Fibroblast of lung (primary cell): Measurements from ENCODE around the gene MRPL51. TPM values are rescaled to one million over a fixed set of nuclear protein-coding genes. Genes with fewer than 3 reads are reported as not detected.

Source experiments
- DNase-seq, 2 donors: peaks; one replicate each; pipeline versions ENCODE4 v3.0.0 to v3.0.0-alpha.2; 2010; ENCODE audit warnings: low read depth in 2 of 2
- H2AFZ ChIP-seq: 2 replicates; pipeline ENCODE4 v1.5.1; 2012; ENCODE audit warnings: low read length, control low read depth, inconsistent platforms
- H3K27ac ChIP-seq: 2 replicates; pipeline ENCODE4 v1.5.1; 2011; ENCODE audit warnings: low read length, control low read depth; ENCODE audit not compliant: insufficient read depth
- H3K27me3 ChIP-seq: 2 replicates; pipeline ENCODE4 v1.5.1; 2011; ENCODE audit warnings: mild to moderate bottlenecking, low read length; ENCODE audit not compliant: control insufficient read depth, insufficient read depth
- H3K36me3 ChIP-seq: 2 replicates; pipeline ENCODE4 v1.5.1; 2011; ENCODE audit warnings: low read length; ENCODE audit not compliant: control insufficient read depth, insufficient read depth
- H3K4me1 ChIP-seq: 2 replicates; pipeline ENCODE4 v1.5.1; 2011; ENCODE audit warnings: low read length; ENCODE audit not compliant: control insufficient read depth, insufficient read depth; ENCODE audit errors: extremely low read depth
- H3K4me2 ChIP-seq: 2 replicates; pipeline ENCODE4 v1.5.1; 2011; ENCODE audit warnings: low read length, control low read depth; ENCODE audit not compliant: insufficient read depth; ENCODE audit errors: extremely low read depth
- H3K4me3 ChIP-seq, 4 experiments: fragments of 200-600 bp in 1 of 4; sonication (generic) in 1 of 4; replicated peaks in 1 of 4; 2 replicates each; pipeline ENCODE4 v1.5.1; 2011 to 2016; ENCODE audit warnings: low read length in 4 of 4, low read depth in 3 of 4, mild to moderate bottlenecking in 3 of 4, control low read depth in 2 of 4, inconsistent platforms in 1 of 4, mixed read lengths in 1 of 4; ENCODE audit not compliant: insufficient read depth in 1 of 4; ENCODE audit errors: control extremely low read depth in 1 of 4
- H3K79me2 ChIP-seq: 2 replicates; pipeline ENCODE4 v1.5.1; 2012; ENCODE audit warnings: mild to moderate bottlenecking, low read length, inconsistent platforms; ENCODE audit not compliant: control insufficient read depth, insufficient read depth
- H3K9ac ChIP-seq: 2 replicates; pipeline ENCODE4 v1.5.1; 2011; ENCODE audit warnings: mild to moderate bottlenecking, low read length, control low read depth; ENCODE audit not compliant: insufficient read depth
- H3K9me3 ChIP-seq: 2 replicates; pipeline ENCODE4 v1.5.1; 2012; ENCODE audit warnings: low read depth, low read length; ENCODE audit not compliant: control insufficient read depth, insufficient read depth
- H4K20me1 ChIP-seq: 2 replicates; pipeline ENCODE4 v1.5.1; 2011; ENCODE audit warnings: low read length; ENCODE audit not compliant: control insufficient read depth, insufficient read depth; ENCODE audit errors: extremely low read depth
- CTCF ChIP-seq, 2 donors: IDR thresholded peaks in 1 of 2; conservative IDR thresholded peaks in 1 of 2; 1 replicate in 1 of 2; 2 replicates in 1 of 2; pipeline ENCODE4 v1.5.1; 2011 to 2012; ENCODE audit warnings: low read length in 2 of 2, control low read depth in 1 of 2, inconsistent platforms in 1 of 2, low read depth in 1 of 2, mild to moderate bottlenecking in 1 of 2
- EZH2 ChIP-seq: IDR thresholded peaks from 2 replicates; pipeline ENCODE4 v1.5.1; 2012; ENCODE audit warnings: low read length, control low read depth, mild to moderate bottlenecking; ENCODE audit errors: missing control alignments
- polyA plus RNA-seq, 2 donors: library from polyadenylated mRNA; depleted of rRNA in 1 of 2; stranded (reverse) in 1 of 2; unstranded in 1 of 2; fragments of >200 nt; gene quantifications; 2 replicates each; pipeline ENCODE4 v1.2.1, GENCODE V29; 2011 to 2012; ENCODE audit warnings: missing spikeins in 1 of 2
- total RNA-seq: library from RNA; depleted of rRNA; stranded (reverse); fragments of >200 nt; gene quantifications from 2 replicates; pipeline ENCODE4 v1.2.1, GENCODE V29; 2014

MRPL51 gene
- total and polyA plus RNA-seq, 2 donors (not counting 1 experiment from before 2014, with no cell fraction given) = 118 to 120 TPM

GRCh38 chr12:6536894-6537579 lies 44.0 kb upstream of the MRPL51 start:
- Histone ChIP-seq H3K4me3 (peak overlapping the region; percentile 86 to 98 (median 94)), H3K79me2 (peaks cover 48% of the 10 kb centered on the region), H3K4me1 (peaks cover 29% of the 10 kb centered on the region), H3K9ac (no peak overlapping the region), H3K9me3 (no peaks in the 10 kb centered on the region), H4K20me1 (no peaks in the 10 kb centered on the region), H3K27ac (peak overlapping the region; percentile 98), H3K36me3 (peaks cover 37% of the 10 kb centered on the region), H3K4me2 (peak overlapping the region; percentile 66), H2AFZ (no peak overlapping the region), H3K27me3 (no peaks in the 10 kb centered on the region)
- DNase-seq = peak in 1 of 2 donors; percentile 17
- no peak for TF ChIP-seq EZH2
- no peak for TF ChIP-seq CTCF (conservative IDR thresholded peaks at IDR 0.05 in 1 of 2, IDR thresholded peaks at IDR 0.05 in 1 of 2; ENCODE audit: low read depth in 1 of 2, low read length in 2 of 2)

- Histone ChIP-seq H3K9ac (peak overlapping the region; percentile 98), H3K36me3 (peaks cover 35% of the 10 kb centered on the region), H4K20me1 (no peaks in the 10 kb centered on the region), H3K4me2 (peak overlapping the region; percentile 100), H3K4me1 (peaks cover 32% of the 10 kb centered on the region), H2AFZ (no peak overlapping the region), H3K4me3 (peak overlapping the region; percentile 86 to 98 (median 94)), H3K9me3 (no peaks in the 10 kb centered on the region), H3K27ac (peak overlapping the region; percentile 98), H3K27me3 (no peaks in the 10 kb centered on the region), H3K79me2 (peaks cover 48% of the 10 kb centered on the region)
- TF ChIP-seq EZH2 (no peak), CTCF (conservative IDR thresholded peaks at IDR 0.05 in 1 of 2, IDR thresholded peaks at IDR 0.05 in 1 of 2; ENCODE audit: low read depth in 1 of 2, low read length in 2 of 2) (no peak)
- no peak for DNase-seq
Observed at GRCh38 chr12:6535960-6536847, 43.1 kb upstream of the MRPL51 start.

- H3K36me3 ChIP-seq = peaks cover 38% of the 10 kb centered on the region
- no peak for TF ChIP-seq EZH2
- no peak for TF ChIP-seq CTCF (conservative IDR thresholded peaks at IDR 0.05 in 1 of 2, IDR thresholded peaks at IDR 0.05 in 1 of 2; ENCODE audit: low read depth in 1 of 2, low read length in 2 of 2)
- no peaks in the 10 kb centered on the region for H3K9me3 ChIP-seq
- H3K4me1 ChIP-seq = peaks cover 29% of the 10 kb centered on the region
- no peak for DNase-seq
- H3K27ac ChIP-seq = peak overlapping the region; percentile 98
- H4K20me1 ChIP-seq = no peaks in the 10 kb centered on the region
- peaks cover 48% of the 10 kb centered on the region for H3K79me2 ChIP-seq
- H3K4me2 ChIP-seq = peak overlapping the region; percentile 100
- peak overlapping the region; percentile 98 for H3K9ac ChIP-seq
- no peak overlapping the region for H2AFZ ChIP-seq
- H3K27me3 ChIP-seq = no peaks in the 10 kb centered on the region
- peak overlapping the region; percentile 86 to 98 (median 94) for H3K4me3 ChIP-seq
Observed at GRCh38 chr12:6535697-6535946, 42.6 kb upstream of the MRPL51 start.
